ENCODE measurements around the gene JAKMIP1.

JAKMIP1 gene

GRCh38 chr4:6049985-6050384 is 150.4 kb downstream of the JAKMIP1 start:
- no peak overlapping the region for H2AFZ ChIP-seq (ENCODE audit: low read length)
- H3F3A ChIP-seq (ENCODE audit: low read depth), result no peaks in the 10 kb centered on the region
- H3K27me3 ChIP-seq (ENCODE audit: insufficient read depth, low read length, poor library complexity, severe bottlenecking), result no peaks in the 10 kb centered on the region
- no peak overlapping the region for H3K4me2 ChIP-seq (ENCODE audit: low read depth, low read length, poor library complexity, severe bottlenecking)
- H4K20me1 ChIP-seq (ENCODE audit: insufficient read depth, low read length, poor library complexity, severe bottlenecking), result no peaks in the 10 kb centered on the region
- H3K9me3 ChIP-seq (ENCODE audit: insufficient read depth, low read depth, low read length), result no peaks in the 10 kb centered on the region
- H3K9ac ChIP-seq (ENCODE audit: low read depth, low read length, poor library complexity, severe bottlenecking), result no peak overlapping the region
- TF ChIP-seq CTCF (conservative IDR thresholded peaks at IDR 0.05; ENCODE audit: low read length), result no peak
- no peak for TF ChIP-seq EZH2phosphoT487 (IDR thresholded peaks at IDR 0.05; ENCODE audit: borderline replicate concordance)
- H3K4me1 ChIP-seq (ENCODE audit: insufficient read depth, low read length, poor library complexity, severe bottlenecking), result no peaks in the 10 kb centered on the region
- H3K9me2 ChIP-seq (replicated peaks; ENCODE audit: low read depth, low read length), result no peaks in the 10 kb centered on the region
- no peaks in the 10 kb centered on the region for H3K36me3 ChIP-seq (ENCODE audit: insufficient read depth, low read length)
- no peaks in the 10 kb centered on the region for H3K79me2 ChIP-seq (ENCODE audit: insufficient read depth, low read length)
- no peak overlapping the region for H3K4me3 ChIP-seq (ENCODE audit: low read length, poor library complexity, severe bottlenecking)

- no peak overlapping the region for H2AFZ ChIP-seq (ENCODE audit: low read length)
- H3F3A ChIP-seq (ENCODE audit: low read depth), result no peaks in the 10 kb centered on the region
- no peaks in the 10 kb centered on the region for H3K9me3 ChIP-seq (ENCODE audit: insufficient read depth, low read depth, low read length)
- H3K27me3 ChIP-seq (ENCODE audit: insufficient read depth, low read length, poor library complexity, severe bottlenecking), result no peaks in the 10 kb centered on the region
- no peak overlapping the region for H3K9ac ChIP-seq (ENCODE audit: low read depth, low read length, poor library complexity, severe bottlenecking)
- no peaks in the 10 kb centered on the region for H4K20me1 ChIP-seq (ENCODE audit: insufficient read depth, low read length, poor library complexity, severe bottlenecking)
- H3K79me2 ChIP-seq (ENCODE audit: insufficient read depth, low read length), result no peaks in the 10 kb centered on the region
- no peaks in the 10 kb centered on the region for H3K4me1 ChIP-seq (ENCODE audit: insufficient read depth, low read length, poor library complexity, severe bottlenecking)
- no peaks in the 10 kb centered on the region for H3K9me2 ChIP-seq (replicated peaks; ENCODE audit: low read depth, low read length)
- no peak overlapping the region for H3K4me3 ChIP-seq (ENCODE audit: low read length, poor library complexity, severe bottlenecking)
- no peaks in the 10 kb centered on the region for H3K36me3 ChIP-seq (ENCODE audit: insufficient read depth, low read length)
- TF ChIP-seq CTCF (conservative IDR thresholded peaks at IDR 0.05; ENCODE audit: low read length) (no peak), EZH2phosphoT487 (IDR thresholded peaks at IDR 0.05; ENCODE audit: borderline replicate concordance) (no peak)
- no peak overlapping the region for H3K4me2 ChIP-seq (ENCODE audit: low read depth, low read length, poor library complexity, severe bottlenecking)
These were observed 151.1 kb downstream of the JAKMIP1 start for GRCh38 chr4:6049278-6049677.

GRCh38 chr4:6048537-6048936 is 151.8 kb downstream of the JAKMIP1 start:
- no peaks in the 10 kb centered on the region for H3K4me1 ChIP-seq (ENCODE audit: insufficient read depth, low read length, poor library complexity, severe bottlenecking)
- H3K79me2 ChIP-seq (ENCODE audit: insufficient read depth, low read length), result no peaks in the 10 kb centered on the region
- H3K4me3 ChIP-seq (ENCODE audit: low read length, poor library complexity, severe bottlenecking), result no peak overlapping the region
- no peaks in the 10 kb centered on the region for H3K27me3 ChIP-seq (ENCODE audit: insufficient read depth, low read length, poor library complexity, severe bottlenecking)
- H3K4me2 ChIP-seq (ENCODE audit: low read depth, low read length, poor library complexity, severe bottlenecking), result no peak overlapping the region
- TF ChIP-seq CTCF (conservative IDR thresholded peaks at IDR 0.05; ENCODE audit: low read length) (no peak), EZH2phosphoT487 (IDR thresholded peaks at IDR 0.05; ENCODE audit: borderline replicate concordance) (no peak)
- no peaks in the 10 kb centered on the region for H3K36me3 ChIP-seq (ENCODE audit: insufficient read depth, low read length)
- no peaks in the 10 kb centered on the region for H4K20me1 ChIP-seq (ENCODE audit: insufficient read depth, low read length, poor library complexity, severe bottlenecking)
- no peaks in the 10 kb centered on the region for H3K9me3 ChIP-seq (ENCODE audit: insufficient read depth, low read depth, low read length)
- no peak overlapping the region for H3K9ac ChIP-seq (ENCODE audit: low read depth, low read length, poor library complexity, severe bottlenecking)
- H2AFZ ChIP-seq (ENCODE audit: low read length), result no peak overlapping the region
- H3F3A ChIP-seq (ENCODE audit: low read depth), result no peaks in the 10 kb centered on the region
- no peaks in the 10 kb centered on the region for H3K9me2 ChIP-seq (replicated peaks; ENCODE audit: low read depth, low read length)

Data from Loucy (cell line).